Measurements from ENCODE around the gene SCAPER. TPM values are rescaled to one million over a fixed set of nuclear protein-coding genes. Genes with fewer than 3 reads are reported as not detected.

The SCAPER gene
- total and polyA plus RNA-seq, 2 donors (not counting 1 experiment from before 2014, with no cell fraction given) = 8.3 to 61.6 TPM

DNA sequence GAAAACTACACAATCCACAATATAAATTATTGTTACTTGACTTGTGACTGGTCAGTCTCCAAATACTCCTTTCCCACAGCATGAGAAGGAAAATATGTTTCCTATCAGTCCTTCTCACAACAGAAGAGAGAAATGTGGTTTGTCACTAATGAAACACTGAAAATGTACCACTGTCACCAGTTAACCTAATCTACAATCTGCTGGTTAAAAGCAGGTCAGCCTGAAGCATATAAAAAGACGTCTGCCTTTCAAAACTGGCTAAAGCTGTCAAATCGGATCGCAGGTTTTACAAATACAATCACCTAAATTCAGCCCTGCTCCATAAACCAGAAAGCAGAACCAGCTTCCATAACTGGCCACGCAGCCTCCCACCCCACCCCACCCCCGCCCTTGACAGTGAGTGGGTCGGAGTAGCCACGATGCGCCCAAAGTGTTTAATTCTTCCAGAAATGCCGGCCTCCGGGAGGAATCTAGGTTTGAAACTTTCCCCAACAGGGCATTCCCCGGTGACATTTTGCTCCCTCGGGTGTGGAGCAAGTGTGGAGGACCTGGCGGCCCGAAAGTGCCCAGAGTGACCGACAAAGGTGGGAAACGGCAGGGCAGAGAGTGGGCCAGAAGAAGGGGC, 594.6 kb downstream of the SCAPER start:
- Mint-ChIP-seq H3K9me3 (ENCODE audit: insufficient read depth) (no peaks in the 10 kb centered on the region), H3K27ac (peak overlapping the region; percentile 88), H3K4me3 (peak overlapping the region; percentile 89), H3K27me3 (no peaks in the 10 kb centered on the region), H3K4me1 (peaks cover 38% of the 10 kb centered on the region)
- peaks cover 0 to 5% (median 0%) of the 10 kb centered on the region in 4 experiments for H3K27me3 ChIP-seq (replicated peaks in 1 of 4; ENCODE audit: control extremely low read depth in 1 of 4, control insufficient read depth in 3 of 4, insufficient read depth in 4 of 4, low read length in 3 of 4)
- H3K79me2 ChIP-seq (ENCODE audit: control insufficient read depth, insufficient read depth, low read length) = peaks cover 60% of the 10 kb centered on the region
- peaks cover 11 to 12% of the 10 kb centered on the region in 2 donors for H3K4me1 ChIP-seq (ENCODE audit: control insufficient read depth in 2 of 2, insufficient read depth in 2 of 2, low read length in 2 of 2)
- CTCF ChIA-PET = no interaction called here
- H4K20me1 ChIP-seq (ENCODE audit: control insufficient read depth, insufficient read depth, low read length, poor library complexity, severe bottlenecking) = peaks cover 22% of the 10 kb centered on the region
- no peak for DNase-seq
- peak overlapping the region; percentile 88 for H3K9ac ChIP-seq (ENCODE audit: low read length)
- TF ChIP-seq, protein P1, sequence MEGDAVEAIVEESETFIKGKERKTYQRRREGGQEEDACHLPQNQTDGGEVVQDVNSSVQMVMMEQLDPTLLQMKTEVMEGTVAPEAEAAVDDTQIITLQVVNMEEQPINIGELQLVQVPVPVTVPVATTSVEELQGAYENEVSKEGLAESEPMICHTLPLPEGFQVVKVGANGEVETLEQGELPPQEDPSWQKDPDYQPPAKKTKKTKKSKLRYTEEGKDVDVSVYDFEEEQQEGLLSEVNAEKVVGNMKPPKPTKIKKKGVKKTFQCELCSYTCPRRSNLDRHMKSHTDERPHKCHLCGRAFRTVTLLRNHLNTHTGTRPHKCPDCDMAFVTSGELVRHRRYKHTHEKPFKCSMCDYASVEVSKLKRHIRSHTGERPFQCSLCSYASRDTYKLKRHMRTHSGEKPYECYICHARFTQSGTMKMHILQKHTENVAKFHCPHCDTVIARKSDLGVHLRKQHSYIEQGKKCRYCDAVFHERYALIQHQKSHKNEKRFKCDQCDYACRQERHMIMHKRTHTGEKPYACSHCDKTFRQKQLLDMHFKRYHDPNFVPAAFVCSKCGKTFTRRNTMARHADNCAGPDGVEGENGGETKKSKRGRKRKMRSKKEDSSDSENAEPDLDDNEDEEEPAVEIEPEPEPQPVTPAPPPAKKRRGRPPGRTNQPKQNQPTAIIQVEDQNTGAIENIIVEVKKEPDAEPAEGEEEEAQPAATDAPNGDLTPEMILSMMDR (IDR thresholded peaks at IDR 0.05) = no peak
- TF ChIP-seq EZH2 (IDR thresholded peaks at IDR 0.05; ENCODE audit: borderline replicate concordance, insufficient read depth, low read depth, low read length, poor library complexity, severe bottlenecking) = no peak
- H3K4me2 ChIP-seq (replicated peaks; ENCODE audit: low read depth, low read length, poor library complexity, severe bottlenecking) = peak overlapping the region; percentile 92
- intact Hi-C loops (cut with micrococcal nuclease) = loop anchor here (2.0 kb wide), 1 partner anchor 26 kb away; the partner anchor contains the start of gene ISL2
- no peak for ATAC-seq (ENCODE audit: low read depth)
- H3K36me3 ChIP-seq (replicated peaks in 1 of 2; ENCODE audit: control extremely low read depth in 1 of 2, control insufficient read depth in 1 of 2, extremely low read depth in 1 of 2, insufficient read depth in 2 of 2, low read length in 1 of 2) = peaks cover 0 to 2% of the 10 kb centered on the region in 2 experiments
- WGBS (ENCODE audit: insufficient coverage) = 0% methylated on average over 16 of the region's 16 CpGs
- H2AFZ ChIP-seq (ENCODE audit: insufficient read depth, low read depth, low read length, poor library complexity, severe bottlenecking) = peak overlapping the region; percentile 86
- H3K27ac ChIP-seq (ENCODE audit: low read length in 2 of 2) = peak overlapping the region; percentile 60 to 83
- H3K9me3 ChIP-seq (ENCODE audit: control extremely low read depth in 1 of 3, control insufficient read depth in 2 of 3, insufficient read depth in 1 of 3, low read length in 2 of 3) = no peaks in the 10 kb centered on the region
- peak overlapping the region; percentile 19 to 89 (median 84) for H3K4me3 ChIP-seq (ENCODE audit: control extremely low read depth in 1 of 5, extremely low read depth in 1 of 5, insufficient read depth in 1 of 5, low read depth in 2 of 5, low read length in 4 of 5)
- POLR2A ChIA-PET = interaction anchor here (0.5 to 1.8 kb wide), 3 partner anchors 25 to 40 kb away, joined by 3 to 13 read pairs (median 7); no protein-coding TSS in a partner anchor
